ENCODE data around the gene SMAD2.

DNA sequence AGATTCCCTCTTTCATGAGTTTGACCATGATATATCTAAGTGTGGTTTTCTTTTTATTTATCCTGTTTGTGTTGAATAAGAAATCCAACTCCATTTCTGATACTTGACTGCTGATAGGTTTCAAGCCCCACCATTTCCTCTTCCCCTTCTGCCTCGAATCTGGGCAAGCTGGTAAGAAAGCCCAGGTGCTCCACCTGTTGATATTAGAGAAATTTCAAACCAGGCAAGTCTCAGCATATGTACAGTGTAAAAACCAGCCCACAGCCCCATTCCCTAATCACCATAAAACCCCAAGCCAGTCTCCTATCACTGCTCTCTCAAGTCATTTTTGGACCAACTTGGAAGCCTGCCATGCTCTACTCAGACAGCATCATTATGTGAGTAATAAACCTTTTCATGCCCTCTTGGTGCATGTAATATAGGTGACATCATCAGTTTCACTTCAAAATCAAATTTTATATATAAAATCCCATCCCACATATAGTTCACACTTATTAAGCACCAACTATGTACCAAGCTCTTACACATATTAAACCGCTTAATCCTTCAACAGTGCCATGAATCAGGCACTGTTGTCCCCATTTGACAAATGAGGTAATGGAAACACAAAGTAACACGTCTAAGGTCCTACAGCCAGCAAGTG lies 46.6 kb downstream of the SMAD2 start:
- TF ChIP-seq, protein P1, sequence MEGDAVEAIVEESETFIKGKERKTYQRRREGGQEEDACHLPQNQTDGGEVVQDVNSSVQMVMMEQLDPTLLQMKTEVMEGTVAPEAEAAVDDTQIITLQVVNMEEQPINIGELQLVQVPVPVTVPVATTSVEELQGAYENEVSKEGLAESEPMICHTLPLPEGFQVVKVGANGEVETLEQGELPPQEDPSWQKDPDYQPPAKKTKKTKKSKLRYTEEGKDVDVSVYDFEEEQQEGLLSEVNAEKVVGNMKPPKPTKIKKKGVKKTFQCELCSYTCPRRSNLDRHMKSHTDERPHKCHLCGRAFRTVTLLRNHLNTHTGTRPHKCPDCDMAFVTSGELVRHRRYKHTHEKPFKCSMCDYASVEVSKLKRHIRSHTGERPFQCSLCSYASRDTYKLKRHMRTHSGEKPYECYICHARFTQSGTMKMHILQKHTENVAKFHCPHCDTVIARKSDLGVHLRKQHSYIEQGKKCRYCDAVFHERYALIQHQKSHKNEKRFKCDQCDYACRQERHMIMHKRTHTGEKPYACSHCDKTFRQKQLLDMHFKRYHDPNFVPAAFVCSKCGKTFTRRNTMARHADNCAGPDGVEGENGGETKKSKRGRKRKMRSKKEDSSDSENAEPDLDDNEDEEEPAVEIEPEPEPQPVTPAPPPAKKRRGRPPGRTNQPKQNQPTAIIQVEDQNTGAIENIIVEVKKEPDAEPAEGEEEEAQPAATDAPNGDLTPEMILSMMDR (optimal IDR thresholded peaks at IDR 0.05 in 1 of 3, IDR thresholded peaks at IDR 0.05 in 1 of 3, conservative IDR thresholded peaks at IDR 0.05 in 1 of 3; ENCODE audit: extremely low read depth in 1 of 3, insufficient read depth in 2 of 3, low read length in 3 of 3) = no peak
- no peak for TF ChIP-seq EZH2 (IDR thresholded peaks at IDR 0.05; ENCODE audit: low read length)
